Ishikawa (cell line): ENCODE data around the gene CLRN3.

Experiments used
- CREB1 ChIP-seq: IDR thresholded peaks from 2 replicates; pipeline ENCODE4 v1.6.1; 2012; ENCODE audit warnings: low read depth
- EP300 ChIP-seq: IDR thresholded peaks from 2 replicates; pipeline ENCODE4 v1.6.1; 2012; ENCODE audit warnings: borderline replicate concordance
- NFIC ChIP-seq: IDR thresholded peaks from 2 replicates; pipeline ENCODE4 v1.6.1; 2012

GRCh38 chr10:127877116-127877515 is 15.6 kb downstream of the CLRN3 start:
- no peak for TF ChIP-seq CREB1
- no peak for TF ChIP-seq NFIC
- TF ChIP-seq EP300, result no peak
